ENCODE measurements around the gene GRPR. TPM values are rescaled to one million over a fixed set of nuclear protein-coding genes. Genes with fewer than 3 reads are reported as not detected.

Gene GRPR
- total and polyA plus RNA-seq, 4 donors, result 0.06 to 0.25 (median 0.20) TPM; not detected in 1

DNA sequence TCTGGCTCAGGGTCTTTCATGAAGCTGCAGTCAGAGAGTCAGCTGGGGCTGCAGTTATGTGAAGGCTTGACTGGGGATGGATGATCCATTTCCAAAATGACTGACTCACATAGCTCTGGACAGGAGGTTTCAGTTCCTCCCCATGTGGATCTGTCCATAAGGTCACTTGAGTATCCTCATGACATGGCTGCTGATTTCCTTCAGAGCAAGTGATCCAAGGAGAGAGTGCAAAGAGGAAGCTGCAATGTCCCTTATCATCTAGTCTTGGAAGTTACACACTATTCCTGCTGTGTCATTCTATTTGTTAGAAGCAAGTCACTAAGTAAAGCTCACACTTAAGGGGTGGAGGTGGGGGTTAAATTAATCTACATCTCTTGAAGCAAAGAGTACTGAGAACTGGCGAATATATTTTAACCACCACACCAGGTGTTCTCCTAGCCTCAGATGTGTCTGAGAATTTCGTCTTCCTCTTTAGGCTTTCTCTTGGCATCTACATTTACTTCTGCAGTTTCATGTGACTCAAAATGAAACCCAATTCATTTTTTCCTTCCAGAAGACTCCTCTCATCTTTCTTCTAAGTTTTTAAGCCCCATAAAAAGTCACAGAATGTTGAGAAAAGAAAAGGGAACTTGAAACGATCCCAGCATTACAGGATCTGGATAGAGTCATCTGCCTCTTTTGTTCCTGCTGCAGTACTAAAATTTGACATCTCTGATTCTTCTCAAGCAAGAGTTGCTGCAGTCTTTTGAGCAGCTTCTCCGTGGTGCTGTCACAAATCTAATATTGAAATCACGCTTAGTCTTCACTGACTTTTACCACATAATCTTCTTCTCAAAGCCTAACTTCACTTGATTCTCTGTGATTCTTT, 3.8 kb upstream of the GRPR start:
- Histone ChIP-seq H3K27ac (ENCODE audit: low read depth in 1 of 2, low read length in 1 of 2) (no peak overlapping the region), H3K9ac (ENCODE audit: insufficient read depth in 1 of 2, low read length in 2 of 2) (no peak overlapping the region), H3K4me1 (ENCODE audit: control insufficient read depth in 5 of 5, insufficient read depth in 5 of 5, low read length in 5 of 5) (peaks cover 0 to 3% (median 0%) of the 10 kb centered on the region in 5 donors), H3K27me3 (ENCODE audit: control insufficient read depth in 3 of 3, insufficient read depth in 3 of 3, low read length in 2 of 3) (peaks cover 2 to 47% (median 26%) of the 10 kb centered on the region in 3 donors), H3K36me3 (ENCODE audit: control insufficient read depth in 4 of 4, insufficient read depth in 4 of 4, low read length in 4 of 4) (no peaks in the 10 kb centered on the region), H3K4me3 (no peak overlapping the region), H3K9me3 (ENCODE audit: control insufficient read depth in 4 of 4, insufficient read depth in 3 of 4, low read length in 3 of 4) (peaks cover 0 to 4% (median 0%) of the 10 kb centered on the region in 4 donors)
- DNase-seq (no peak), ATAC-seq (ENCODE audit: insufficient read depth, low FRiP score) (no peak)
- WGBS, 2 donors, result 43 to 68% methylated on average over 5 of the region's 5 CpGs
- TF ChIP-seq, protein P1, sequence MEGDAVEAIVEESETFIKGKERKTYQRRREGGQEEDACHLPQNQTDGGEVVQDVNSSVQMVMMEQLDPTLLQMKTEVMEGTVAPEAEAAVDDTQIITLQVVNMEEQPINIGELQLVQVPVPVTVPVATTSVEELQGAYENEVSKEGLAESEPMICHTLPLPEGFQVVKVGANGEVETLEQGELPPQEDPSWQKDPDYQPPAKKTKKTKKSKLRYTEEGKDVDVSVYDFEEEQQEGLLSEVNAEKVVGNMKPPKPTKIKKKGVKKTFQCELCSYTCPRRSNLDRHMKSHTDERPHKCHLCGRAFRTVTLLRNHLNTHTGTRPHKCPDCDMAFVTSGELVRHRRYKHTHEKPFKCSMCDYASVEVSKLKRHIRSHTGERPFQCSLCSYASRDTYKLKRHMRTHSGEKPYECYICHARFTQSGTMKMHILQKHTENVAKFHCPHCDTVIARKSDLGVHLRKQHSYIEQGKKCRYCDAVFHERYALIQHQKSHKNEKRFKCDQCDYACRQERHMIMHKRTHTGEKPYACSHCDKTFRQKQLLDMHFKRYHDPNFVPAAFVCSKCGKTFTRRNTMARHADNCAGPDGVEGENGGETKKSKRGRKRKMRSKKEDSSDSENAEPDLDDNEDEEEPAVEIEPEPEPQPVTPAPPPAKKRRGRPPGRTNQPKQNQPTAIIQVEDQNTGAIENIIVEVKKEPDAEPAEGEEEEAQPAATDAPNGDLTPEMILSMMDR (IDR thresholded peaks at IDR 0.05; ENCODE audit: control extremely low read depth, extremely low read depth), result no peak

DNA sequence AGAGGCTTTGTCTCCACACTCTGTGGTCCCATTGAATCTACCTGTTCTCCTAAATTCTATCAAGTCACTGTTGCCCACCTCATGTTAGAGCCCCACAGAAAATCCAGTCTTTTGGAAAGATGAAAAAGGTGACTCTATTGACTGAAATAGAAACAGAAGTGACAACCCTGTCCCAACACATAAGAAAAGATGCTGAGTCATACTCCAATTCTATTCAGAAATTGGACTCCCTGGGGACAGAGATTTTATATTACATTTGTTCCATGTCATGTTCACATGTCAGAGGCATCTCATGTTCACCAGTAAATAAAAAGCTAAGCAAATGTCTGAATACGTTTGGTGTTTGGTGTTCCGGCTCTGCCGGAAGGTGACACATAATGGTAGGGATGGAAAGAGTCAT, 2.9 kb upstream of the GRPR start:
- TF ChIP-seq, protein P1 (IDR thresholded peaks at IDR 0.05; ENCODE audit: control extremely low read depth, extremely low read depth), result no peak
- no peak overlapping the region for H3K4me3 ChIP-seq
- WGBS, 2 donors, result 91 to 92% methylated on average over 3 of the region's 3 CpGs
- peaks cover 0 to 44% (median 26%) of the 10 kb centered on the region in 3 donors for H3K27me3 ChIP-seq (ENCODE audit: control insufficient read depth in 3 of 3, insufficient read depth in 3 of 3, low read length in 2 of 3)
- ATAC-seq (ENCODE audit: insufficient read depth, low FRiP score), result no peak
- DNase-seq, result no peak
- no peak overlapping the region for H3K27ac ChIP-seq (ENCODE audit: low read depth in 1 of 2, low read length in 1 of 2)
- H3K4me1 ChIP-seq (ENCODE audit: control insufficient read depth in 5 of 5, insufficient read depth in 5 of 5, low read length in 5 of 5), result peaks cover 0 to 3% (median 0%) of the 10 kb centered on the region in 5 donors
- no peak overlapping the region for H3K9ac ChIP-seq (ENCODE audit: insufficient read depth in 1 of 2, low read length in 2 of 2)
- peaks cover 0 to 4% (median 0%) of the 10 kb centered on the region in 4 donors for H3K9me3 ChIP-seq (ENCODE audit: control insufficient read depth in 4 of 4, insufficient read depth in 3 of 4, low read length in 3 of 4)
- no peaks in the 10 kb centered on the region for H3K36me3 ChIP-seq (ENCODE audit: control insufficient read depth in 4 of 4, insufficient read depth in 4 of 4, low read length in 4 of 4)

DNA sequence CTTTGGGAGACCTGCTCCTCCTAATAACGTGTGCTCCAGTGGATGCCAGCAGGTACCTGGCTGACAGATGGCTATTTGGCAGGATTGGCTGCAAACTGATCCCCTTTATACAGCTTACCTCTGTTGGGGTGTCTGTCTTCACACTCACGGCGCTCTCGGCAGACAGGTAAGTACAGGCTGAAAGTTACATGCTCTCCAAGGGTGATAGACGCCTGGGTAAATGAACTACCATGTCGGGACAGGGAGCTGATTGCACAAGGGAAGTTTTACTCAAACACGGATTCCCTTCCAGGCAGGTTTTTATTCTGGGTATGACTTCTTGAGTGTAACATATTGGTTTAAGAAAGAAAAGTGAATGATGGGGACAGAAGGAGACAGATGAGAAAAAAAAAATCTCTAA, 836 bp downstream of the GRPR start:
- no peak overlapping the region for H3K27ac ChIP-seq (ENCODE audit: low read depth in 1 of 2, low read length in 1 of 2)
- H3K4me1 ChIP-seq (ENCODE audit: control insufficient read depth in 5 of 5, insufficient read depth in 5 of 5, low read length in 5 of 5), result peaks cover 0 to 3% (median 0%) of the 10 kb centered on the region in 5 donors
- TF ChIP-seq, protein P1 (IDR thresholded peaks at IDR 0.05; ENCODE audit: control extremely low read depth, extremely low read depth), result no peak
- WGBS, 2 donors, result 70 to 77% methylated on average over 7 of the region's 7 CpGs
- no peak for DNase-seq
- no peak overlapping the region for H3K9ac ChIP-seq (ENCODE audit: insufficient read depth in 1 of 2, low read length in 2 of 2)
- H3K4me3 ChIP-seq, result no peak overlapping the region
- peaks cover 0 to 47% (median 33%) of the 10 kb centered on the region in 3 donors for H3K27me3 ChIP-seq (ENCODE audit: control insufficient read depth in 3 of 3, insufficient read depth in 3 of 3, low read length in 2 of 3)
- ATAC-seq (ENCODE audit: insufficient read depth, low FRiP score), result no peak
- no peaks in the 10 kb centered on the region for H3K36me3 ChIP-seq (ENCODE audit: control insufficient read depth in 4 of 4, insufficient read depth in 4 of 4, low read length in 4 of 4)
- peaks cover 0 to 2% (median 0%) of the 10 kb centered on the region in 4 donors for H3K9me3 ChIP-seq (ENCODE audit: control insufficient read depth in 4 of 4, insufficient read depth in 3 of 4, low read length in 3 of 4)
